HG03342 (cell line): ENCODE results near the gene EFEMP2.
A peak's percentile ranks its signal among the peaks of the same experiment; 100 is the strongest.
"Not testable (repeated sequence)": the region's sequence is repeated elsewhere in the genome, so short reads cannot be mapped to it uniquely, and the experiment has no call there.

ENCODE experiments used
- ATAC-seq: cut with Tn5 transposase; IDR thresholded peaks from one replicate; pipeline ENCODE4 v1.9.1; 2021; ENCODE audit warnings: mild to moderate bottlenecking, moderate library complexity; ENCODE audit not compliant: unreplicated experiment

EFEMP2 gene

GRCh38 chr11:65833297-65834030 lies 39.1 kb downstream of the EFEMP2 start, which contains the start of gene SNX32:
SNX32 (plus strand) TSS chr11:65833963; CDS start chr11:65834066, 103 bp downstream.
- peak; percentile 96 for ATAC-seq

- not testable (repeated sequence) for ATAC-seq
These were observed 40.4 kb downstream of the EFEMP2 start for GRCh38 chr11:65832231-65832630.

- no peak for ATAC-seq
These were observed 43.1 kb downstream of the EFEMP2 start for GRCh38 chr11:65829459-65829858.

- no peak for ATAC-seq
These were observed 45.4 kb downstream of the EFEMP2 start for GRCh38 chr11:65826984-65827735.

GRCh38 chr11:65822776-65823528 lies 49.6 kb downstream of the EFEMP2 start:
- no peak for ATAC-seq

GRCh38 chr11:65821107-65821506 lies 51.5 kb downstream of the EFEMP2 start:
- ATAC-seq: no peak

- ATAC-seq: peak; percentile 81
These were observed 54.5 kb downstream of the EFEMP2 start for GRCh38 chr11:65817835-65818680.

- no peak for ATAC-seq
These were observed 55.2 kb downstream of the EFEMP2 start for GRCh38 chr11:65817312-65817834.

- ATAC-seq: no peak
These were observed 55.9 kb downstream of the EFEMP2 start for GRCh38 chr11:65816696-65817095.
